IMR-90 (cell line): ENCODE measurements around the gene COIL. TPM values are rescaled to one million over a fixed set of nuclear protein-coding genes. Genes with fewer than 3 reads are reported as not detected.

ENCODE experiments used
- ATAC-seq: fragments of 200-7000 bp; cut with Tn5 transposase; 2 replicates; pipeline ENCODE4 v1.9.1; 2020; ENCODE audit warnings: low read depth, mild to moderate bottlenecking, moderate library complexity
- BruUV-seq: library from RNA; stranded (reverse); fragments of 400-500 nt; replicated peaks from 2 replicates; lab custom pipeline; 2021; lab: Mats Ljungman, UMichigan
- CTCF ChIA-PET: fragments of 300-600 bp; formaldehyde crosslinking; extraction: SDS; loops from one replicate; lab custom pipeline; 2021; ENCODE audit warnings: antibody characterized with exemption; lab: Yijun Ruan, JAX
- POLR2A ChIA-PET: fragments of 300-600 bp; sonication (Branson Sonifier 250); formaldehyde crosslinking; loops from one replicate; lab custom pipeline; 2022; ENCODE audit warnings: antibody characterized with exemption; ENCODE audit not compliant: unreplicated experiment; lab: Charles Lee
- DNase-seq: peaks from one replicate; pipeline ENCODE4 v3.0.0; 2013
- H2AFZ ChIP-seq: replicated peaks from 2 replicates; pipeline ENCODE3; 2013; ENCODE audit warnings: low read length, mild to moderate bottlenecking; ENCODE audit not compliant: poor library complexity
- H2AK5ac ChIP-seq: 2 replicates; pipeline ENCODE4 v1.6.1; 2013; ENCODE audit warnings: low read depth, low read length, inconsistent platforms
- H2AK9ac ChIP-seq: replicated peaks from 2 replicates; pipeline ENCODE3; 2013; ENCODE audit warnings: mild to moderate bottlenecking, low read depth, low read length, moderate library complexity; ENCODE audit not compliant: poor library complexity
- H2BK120ac ChIP-seq: 2 replicates; pipeline ENCODE4 v1.6.1; 2013; ENCODE audit warnings: low read depth, low read length, inconsistent platforms
- H2BK15ac ChIP-seq: 3 replicates; pipeline ENCODE4 v1.6.1; 2013; ENCODE audit warnings: low read depth, low read length, inconsistent platforms
- H2BK20ac ChIP-seq: 2 replicates; pipeline ENCODE4 v1.6.1; 2013; ENCODE audit warnings: low read depth, mild to moderate bottlenecking, inconsistent platforms, low read length, moderate library complexity
- H2BK5ac ChIP-seq: 2 replicates; pipeline ENCODE4 v1.6.1; 2013; ENCODE audit warnings: mild to moderate bottlenecking, low read depth, low read length, inconsistent platforms; ENCODE audit not compliant: poor library complexity, severe bottlenecking
- H3K14ac ChIP-seq: replicated peaks from 2 replicates; pipeline ENCODE4 v1.6.1; 2013; ENCODE audit warnings: low read depth, low read length, inconsistent platforms
- H3K18ac ChIP-seq: 2 replicates; pipeline ENCODE4 v1.6.1; 2013; ENCODE audit warnings: low read depth, low read length, control low read depth
- H3K23ac ChIP-seq: 2 replicates; pipeline ENCODE4 v1.6.1; 2013; ENCODE audit warnings: low read depth, low read length, inconsistent platforms
- H3K27ac ChIP-seq: 2 replicates; pipeline ENCODE4 v1.5.1; 2013; ENCODE audit warnings: mild to moderate bottlenecking, control low read depth, low read length; ENCODE audit not compliant: insufficient read depth
- H3K27me3 ChIP-seq: 2 replicates; pipeline ENCODE4 v1.6.1; 2013; ENCODE audit warnings: low read length; ENCODE audit not compliant: control insufficient read depth, insufficient read depth
- H3K36me3 ChIP-seq: 2 replicates; pipeline ENCODE4 v1.6.1; 2013; ENCODE audit warnings: low read length, mixed read lengths; ENCODE audit not compliant: control insufficient read depth, insufficient read depth
- H3K4ac ChIP-seq: 2 replicates; pipeline ENCODE4 v1.6.1; 2013; ENCODE audit warnings: low read depth, low read length, inconsistent platforms
- H3K4me1 ChIP-seq: 2 replicates; pipeline ENCODE4 v1.6.1; 2013; ENCODE audit warnings: low read length, mixed read lengths; ENCODE audit not compliant: control insufficient read depth, insufficient read depth
- H3K4me2 ChIP-seq: 2 replicates; pipeline ENCODE4 v1.6.1; 2013; ENCODE audit warnings: low read depth, mild to moderate bottlenecking, control low read depth, low read length, moderate library complexity
- H3K4me3 ChIP-seq: 2 replicates; pipeline ENCODE4 v1.5.1; 2013; ENCODE audit warnings: low read depth, mild to moderate bottlenecking, control low read depth, low read length, moderate library complexity; ENCODE audit not compliant: insufficient read depth
- H3K56ac ChIP-seq: 2 replicates; pipeline ENCODE4 v1.6.1; 2013; ENCODE audit warnings: low read length, inconsistent platforms; ENCODE audit not compliant: insufficient read depth; ENCODE audit errors: extremely low read depth
- H3K79me1 ChIP-seq, 2 experiments: 2 replicates each; pipeline ENCODE4 v1.6.1; 2013; ENCODE audit warnings: low read length in 2 of 2, inconsistent platforms in 1 of 2, low read depth in 1 of 2
- H3K9ac ChIP-seq: 2 replicates; pipeline ENCODE4 v1.6.1; 2013; ENCODE audit warnings: low read depth, low read length, control low read depth
- H3K9me1 ChIP-seq: 2 replicates; pipeline ENCODE4 v1.6.1; 2013; ENCODE audit warnings: low read length, inconsistent platforms; ENCODE audit not compliant: insufficient read depth
- H3K9me3 ChIP-seq: 2 replicates; pipeline ENCODE4 v1.6.1; 2013; ENCODE audit warnings: low read length; ENCODE audit not compliant: control insufficient read depth, insufficient read depth
- H4K20me1 ChIP-seq: 2 replicates; pipeline ENCODE4 v1.6.1; 2013; ENCODE audit warnings: low read length, inconsistent platforms; ENCODE audit not compliant: insufficient read depth
- H4K5ac ChIP-seq: 2 replicates; pipeline ENCODE4 v1.6.1; 2013; ENCODE audit warnings: mild to moderate bottlenecking, low read depth, low read length, control low read depth
- H4K8ac ChIP-seq, 2 experiments: 2 replicates each; pipeline ENCODE4 v1.6.1; 2013; ENCODE audit warnings: low read depth in 2 of 2, low read length in 2 of 2, control low read depth in 1 of 2, inconsistent platforms in 1 of 2
- H4K91ac ChIP-seq: 2 replicates; pipeline ENCODE4 v1.6.1; 2013; ENCODE audit warnings: low read depth, low read length, inconsistent platforms; ENCODE audit not compliant: insufficient read depth
- BHLHE40 ChIP-seq: fragments of 150-350 bp; IDR thresholded peaks from 2 replicates; pipeline ENCODE4 v1.6.1; 2016; ENCODE audit warnings: mild to moderate bottlenecking, low read depth, low read length
- CEBPB ChIP-seq: IDR thresholded peaks from 2 replicates; pipeline ENCODE4 v1.6.1; 2012; ENCODE audit warnings: low read depth, low read length, improper control_type of control experiment
- CHD1 ChIP-seq: IDR thresholded peaks from 2 replicates; pipeline ENCODE4 v1.6.1; 2012; ENCODE audit warnings: low read depth, low read length, improper control_type of control experiment
- MAFK ChIP-seq: IDR thresholded peaks from 2 replicates; pipeline ENCODE4 v1.6.1; 2012; ENCODE audit warnings: low read depth, low read length, improper control_type of control experiment
- MXI1 ChIP-seq: IDR thresholded peaks from 2 replicates; pipeline ENCODE4 v1.6.1; 2012; ENCODE audit warnings: low read depth, mild to moderate bottlenecking, low read length, moderate library complexity, borderline replicate concordance
- NFE2L2 ChIP-seq: fragments of 150-350 bp; IDR thresholded peaks from 2 replicates; pipeline ENCODE4 v1.6.1; 2016; ENCODE audit warnings: low read depth, mild to moderate bottlenecking, low read length
- POLR2A ChIP-seq: IDR thresholded peaks from 2 replicates; pipeline ENCODE4 v1.6.1; 2012; ENCODE audit warnings: mild to moderate bottlenecking, low read depth, low read length
- RAD21 ChIP-seq: IDR thresholded peaks from 2 replicates; pipeline ENCODE4 v1.6.1; 2012; ENCODE audit warnings: low read length, improper control_type of control experiment
- RCOR1 ChIP-seq: IDR thresholded peaks from 2 replicates; pipeline ENCODE4 v1.6.1; 2012; ENCODE audit warnings: mild to moderate bottlenecking, low read length, improper control_type of control experiment; ENCODE audit not compliant: insufficient replicate concordance
- USF2 ChIP-seq: fragments of 150-350 bp; IDR thresholded peaks from 2 replicates; pipeline ENCODE4 v1.6.1; 2017; ENCODE audit warnings: mild to moderate bottlenecking, antibody characterized with exemption, low read length, low read depth
- WGBS, 2 experiments: methylation state at CpG; one replicate each; pipeline versions ENCODE4 v1.1.5 to v1.1.7; 2013; ENCODE audit warnings: missing lambda C conversion rate in 2 of 2; ENCODE audit not compliant: insufficient read length in 1 of 2; ENCODE audit errors: extremely low coverage in 2 of 2; 5-methylcytosine and 5-hydroxymethylcytosine counted together
- dilution Hi-C: fragments of 300-500 bp; cut with HindIII; formaldehyde crosslinking; loops from one replicate; pipeline ENCODE4 v1.14.3; 2018; ENCODE audit warnings: low sequenced_read_pairs; ENCODE audit not compliant: unreplicated experiment
- in situ Hi-C: fragments of 300-500 bp; cut with MboI; formaldehyde crosslinking; loops from 3 replicates; pipeline ENCODE4 v1.14.3; 2019; ENCODE audit warnings: low sequenced_read_pairs, inconsistent platforms, mixed read lengths
- intact Hi-C: fragments of 100-400 bp; cut with micrococcal nuclease; formaldehyde crosslinking; loops from 2 replicates; pipeline ENCODE4 v1.10.0; 2022
- polyA plus RNA-seq, 3 experiments: library from polyadenylated mRNA; depleted of rRNA; stranded (reverse); fragments of >200 nt; gene quantifications; 2 replicates each; pipeline ENCODE4 v1.2.3, GENCODE V29; 2012; ENCODE audit warnings: low replicate concordance in 1 of 3
- total RNA-seq: library from RNA; depleted of rRNA; stranded (reverse); fragments of >200 nt; gene quantifications from 2 replicates; pipeline ENCODE4 v1.2.3, GENCODE V29; 2012
- TF ChIP-seq, protein P1 (sequence below): fragments of 150-350 bp; IDR thresholded peaks from 2 replicates; pipeline ENCODE4 v1.6.1; 2016; ENCODE audit warnings: low read depth, mild to moderate bottlenecking, low read length, moderate library complexity, borderline replicate concordance
- TF ChIP-seq, protein P2 (sequence below): conservative IDR thresholded peaks from 2 replicates; pipeline ENCODE4 v1.5.1; 2012; ENCODE audit warnings: mild to moderate bottlenecking, low read depth, low read length, improper control_type of control experiment

The COIL gene
- total and polyA plus RNA-seq, 2 of the 4 experiments (the other 2 are of a cell fraction) = 5.2 to 13.3 TPM

DNA sequence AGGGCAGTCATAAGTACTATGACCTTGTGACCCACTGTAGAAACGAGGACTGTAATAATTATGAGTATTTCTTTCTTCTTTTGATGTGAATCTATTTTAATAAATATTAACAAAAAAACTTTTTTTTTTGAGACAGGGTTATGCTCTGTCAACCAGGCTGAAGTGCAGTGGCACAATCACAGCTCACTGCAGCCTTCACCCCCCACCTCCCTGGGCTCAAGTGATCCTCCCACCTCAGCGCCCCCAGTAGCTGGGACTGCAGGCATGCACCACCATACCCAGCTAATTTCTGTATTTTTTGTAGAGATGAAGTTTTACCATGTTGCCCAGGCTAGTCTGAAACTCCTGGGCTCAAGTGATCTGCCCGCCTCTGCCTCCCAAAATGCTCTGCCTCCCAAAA lies 49.6 kb upstream of the COIL start:
- H3K27me3 ChIP-seq = peaks cover 3% of the 10 kb centered on the region; the same call in 1 of the 2 replicates
- ChIA-PET POLR2A (no interaction called here), CTCF (interaction anchor here (0.6 to 1.1 kb wide), 4 partner anchors 21 to 532 kb away, joined by 3 to 7 read pairs (median 3); no protein-coding TSS in a partner anchor)
- no peaks in the 10 kb centered on the region for H3K4me1 ChIP-seq
- H4K20me1 ChIP-seq = no peaks in the 10 kb centered on the region
- no peak overlapping the region for H2BK5ac ChIP-seq
- WGBS, 2 experiments = no CpG with 5 or more reads among the region's 3 CpGs
- H3K9ac ChIP-seq = no peak overlapping the region
- DNase-seq = no peak
- no peak overlapping the region for H3K14ac ChIP-seq
- no peak overlapping the region for H2AK9ac ChIP-seq
- no peak overlapping the region for H4K8ac ChIP-seq
- no peak overlapping the region for H2BK120ac ChIP-seq
- in situ Hi-C loops = no loop called here
- no peak overlapping the region for H2AK5ac ChIP-seq
- no peaks in the 10 kb centered on the region for H3K36me3 ChIP-seq
- no peak overlapping the region for H3K4ac ChIP-seq
- H3K4me2 ChIP-seq = no peak overlapping the region
- H3K23ac ChIP-seq = no peak overlapping the region
- dilution Hi-C loops = no loop called here
- BruUV-seq = no TSS peak
- no peak overlapping the region for H3K56ac ChIP-seq
- no peak for ATAC-seq
- no peak overlapping the region for H3K27ac ChIP-seq
- H4K5ac ChIP-seq = no peak overlapping the region
- intact Hi-C loops = loop anchor here (5.0 kb wide), 1 partner anchor 193 kb away; no protein-coding TSS in a partner anchor
- no peak overlapping the region for H2BK15ac ChIP-seq
- H2AFZ ChIP-seq = no peak overlapping the region
- H3K9me3 ChIP-seq = no peaks in the 10 kb centered on the region
- TF ChIP-seq NFE2L2 = no peak
- no peak for TF ChIP-seq POLR2A
- TF ChIP-seq, protein P1, sequence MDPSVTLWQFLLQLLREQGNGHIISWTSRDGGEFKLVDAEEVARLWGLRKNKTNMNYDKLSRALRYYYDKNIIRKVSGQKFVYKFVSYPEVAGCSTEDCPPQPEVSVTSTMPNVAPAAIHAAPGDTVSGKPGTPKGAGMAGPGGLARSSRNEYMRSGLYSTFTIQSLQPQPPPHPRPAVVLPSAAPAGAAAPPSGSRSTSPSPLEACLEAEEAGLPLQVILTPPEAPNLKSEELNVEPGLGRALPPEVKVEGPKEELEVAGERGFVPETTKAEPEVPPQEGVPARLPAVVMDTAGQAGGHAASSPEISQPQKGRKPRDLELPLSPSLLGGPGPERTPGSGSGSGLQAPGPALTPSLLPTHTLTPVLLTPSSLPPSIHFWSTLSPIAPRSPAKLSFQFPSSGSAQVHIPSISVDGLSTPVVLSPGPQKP = no peak
- no peak for TF ChIP-seq RCOR1
- TF ChIP-seq USF2 = no peak
- no peak for TF ChIP-seq CHD1
- TF ChIP-seq, protein P2, sequence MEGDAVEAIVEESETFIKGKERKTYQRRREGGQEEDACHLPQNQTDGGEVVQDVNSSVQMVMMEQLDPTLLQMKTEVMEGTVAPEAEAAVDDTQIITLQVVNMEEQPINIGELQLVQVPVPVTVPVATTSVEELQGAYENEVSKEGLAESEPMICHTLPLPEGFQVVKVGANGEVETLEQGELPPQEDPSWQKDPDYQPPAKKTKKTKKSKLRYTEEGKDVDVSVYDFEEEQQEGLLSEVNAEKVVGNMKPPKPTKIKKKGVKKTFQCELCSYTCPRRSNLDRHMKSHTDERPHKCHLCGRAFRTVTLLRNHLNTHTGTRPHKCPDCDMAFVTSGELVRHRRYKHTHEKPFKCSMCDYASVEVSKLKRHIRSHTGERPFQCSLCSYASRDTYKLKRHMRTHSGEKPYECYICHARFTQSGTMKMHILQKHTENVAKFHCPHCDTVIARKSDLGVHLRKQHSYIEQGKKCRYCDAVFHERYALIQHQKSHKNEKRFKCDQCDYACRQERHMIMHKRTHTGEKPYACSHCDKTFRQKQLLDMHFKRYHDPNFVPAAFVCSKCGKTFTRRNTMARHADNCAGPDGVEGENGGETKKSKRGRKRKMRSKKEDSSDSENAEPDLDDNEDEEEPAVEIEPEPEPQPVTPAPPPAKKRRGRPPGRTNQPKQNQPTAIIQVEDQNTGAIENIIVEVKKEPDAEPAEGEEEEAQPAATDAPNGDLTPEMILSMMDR = no peak
- TF ChIP-seq CEBPB = no peak
- TF ChIP-seq MXI1 = no peak
- TF ChIP-seq MAFK = no peak
- TF ChIP-seq BHLHE40 = no peak
- no peak for TF ChIP-seq RAD21
- H2BK20ac ChIP-seq = no peak overlapping the region
- no peak overlapping the region for H3K4me3 ChIP-seq
- no peaks in the 10 kb centered on the region for H3K9me1 ChIP-seq
- H4K91ac ChIP-seq = no peak overlapping the region
- no peak overlapping the region for H3K18ac ChIP-seq
- H3K79me1 ChIP-seq = no peaks in the 10 kb centered on the region
